HCT116 (cell line): Measurements from ENCODE around the gene LY6G6F.

Source experiments
- CTCF ChIP-seq, 3 experiments: fragments of 200-600 bp in 1 of 3; sonication (generic) in 1 of 3; IDR thresholded peaks in 2 of 3; conservative IDR thresholded peaks in 1 of 3; 2 replicates each; pipeline ENCODE4 v1.5.1; 2012 to 2017; ENCODE audit warnings: low read depth in 2 of 3, low read length in 2 of 3, antibody characterized with exemption in 1 of 3, borderline replicate concordance in 1 of 3, control low read depth in 1 of 3, mild to moderate bottlenecking in 1 of 3, mixed read lengths in 1 of 3, mixed run types in 1 of 3, moderate library complexity in 1 of 3; ENCODE audit not compliant: insufficient read depth in 1 of 3
- EGR1 ChIP-seq: IDR thresholded peaks from 2 replicates; pipeline ENCODE4 v1.6.1; 2012; ENCODE audit warnings: low read depth
- EZH2 ChIP-seq: fragments of 200-600 bp; sonication (generic); IDR thresholded peaks from 2 replicates; pipeline ENCODE4 v1.6.1; 2017; ENCODE audit warnings: antibody characterized with exemption, mixed run types
- POLR2A ChIP-seq: IDR thresholded peaks from 2 replicates; pipeline ENCODE4 v1.7.0; 2011; ENCODE audit warnings: borderline replicate concordance; ENCODE audit not compliant: insufficient read depth, insufficient read length; ENCODE audit errors: extremely low read depth
- POLR2AphosphoS5 ChIP-seq: IDR thresholded peaks from 2 replicates; pipeline ENCODE4 v1.6.1; 2011; ENCODE audit warnings: mild to moderate bottlenecking, low read depth, low read length, moderate library complexity
- RAD21 ChIP-seq: IDR thresholded peaks from 2 replicates; pipeline ENCODE4 v1.6.1; 2012; ENCODE audit warnings: low read depth, mild to moderate bottlenecking
- REST ChIP-seq: IDR thresholded peaks from 2 replicates; pipeline ENCODE4 v1.6.1; 2012; ENCODE audit warnings: low read depth
- SIN3A ChIP-seq: IDR thresholded peaks from 2 replicates; pipeline ENCODE4 v1.6.1; 2012; ENCODE audit warnings: low read depth
- SP1 ChIP-seq: IDR thresholded peaks from 2 replicates; pipeline ENCODE4 v1.6.1; 2012; ENCODE audit warnings: low read depth
- SRF ChIP-seq: IDR thresholded peaks from 2 replicates; pipeline ENCODE4 v1.6.1; 2012; ENCODE audit warnings: low read depth
- TCF7L2 ChIP-seq: IDR thresholded peaks from 2 replicates; pipeline ENCODE4 v1.7.0; 2011; ENCODE audit warnings: borderline replicate concordance, inconsistent platforms; ENCODE audit not compliant: insufficient read depth, insufficient read length; ENCODE audit errors: extremely low read depth
- ZBTB33 ChIP-seq: IDR thresholded peaks from 2 replicates; pipeline ENCODE4 v1.6.1; 2011; ENCODE audit warnings: mild to moderate bottlenecking, low read length, moderate library complexity; ENCODE audit not compliant: insufficient replicate concordance; ENCODE audit errors: extremely low read depth
- ZNF274 ChIP-seq: fragments of 200-500 bp; sonication (Bioruptor generic); IDR thresholded peaks from 2 replicates; pipeline ENCODE4 v1.6.1; 2014; ENCODE audit warnings: mild to moderate bottlenecking, low read depth, low read length, inconsistent platforms

GRCh38 chr6:31725502-31726350, 19.1 kb downstream of the LY6G6F start:
- TF ChIP-seq POLR2AphosphoS5 (no peak), CTCF (IDR thresholded peaks at IDR 0.05 in 2 of 3, conservative IDR thresholded peaks at IDR 0.05 in 1 of 3; ENCODE audit: borderline replicate concordance in 1 of 3, insufficient read depth in 1 of 3, low read depth in 2 of 3, low read length in 2 of 3) (no peak), EZH2 (no peak), EGR1 (no peak), POLR2A (no peak), SRF (no peak), SIN3A (no peak), RAD21 (no peak), SP1 (no peak), ZBTB33 (no peak), TCF7L2 (no peak), ZNF274 (no peak), REST (no peak)
